Psoas muscle (tissue), 8 donors: ENCODE data around the gene AOX1. TPM values are rescaled to one million over a fixed set of nuclear protein-coding genes. Genes with fewer than 3 reads are reported as not detected.
"Not testable (repeated sequence)": the region's sequence is repeated elsewhere in the genome, so short reads cannot be mapped to it uniquely, and the experiment has no call there.

Source experiments
- ATAC-seq, 4 donors: fragments of 200-7000 bp; cut with Tn5 transposase; one replicate each; pipeline ENCODE4 v1.9.1; 2020; ENCODE audit warnings: moderate library complexity in 3 of 4, mild to moderate bottlenecking in 2 of 4
- DNase-seq, 2 donors: peaks; one replicate each; pipeline ENCODE4 v3.0.0-alpha.2; 2020
- H3K27ac ChIP-seq: fragments of 200-600 bp; one replicate; pipeline ENCODE4 v1.8.0; 2022
- H3K27me3 ChIP-seq, 3 donors: fragments of 200-600 bp in 1 of 3; one replicate each; pipeline versions ENCODE4 v1.6.1 to v1.8.0; 2013 to 2022; ENCODE audit warnings: low read length in 2 of 3, mild to moderate bottlenecking in 2 of 3, moderate library complexity in 1 of 3; ENCODE audit not compliant: insufficient read depth in 3 of 3
- H3K36me3 ChIP-seq, 2 donors: fragments of 200-600 bp in 1 of 2; one replicate each; pipeline versions ENCODE4 v1.6.1 to v1.8.0; 2013 to 2022; ENCODE audit warnings: low read depth in 1 of 2, mild to moderate bottlenecking in 1 of 2, moderate library complexity in 1 of 2; ENCODE audit not compliant: insufficient read depth in 1 of 2
- H3K4me1 ChIP-seq: fragments of 200-600 bp; one replicate; pipeline ENCODE4 v1.8.0; 2022
- H3K4me3 ChIP-seq: fragments of 200-600 bp; one replicate; pipeline ENCODE4 v1.8.0; 2022; ENCODE audit warnings: mild to moderate bottlenecking
- H3K9me3 ChIP-seq: fragments of 200-600 bp; one replicate; pipeline ENCODE4 v1.8.0; 2022
- CTCF ChIP-seq: fragments of 200-600 bp; IDR thresholded peaks from one replicate; pipeline ENCODE4 v1.8.0; 2022; ENCODE audit warnings: antibody characterized with exemption
- WGBS, 3 donors: extraction: QIAGEN DNeasy Blood & Tissue Kit; methylation state at CpG; one replicate each; pipeline versions ENCODE4 v1.1.6 to v1.1.7; 2013; 5-methylcytosine and 5-hydroxymethylcytosine counted together
- intact Hi-C, 2 donors: fragments of 100-400 bp; cut with DNase I; formaldehyde crosslinking; loops; one replicate each; pipeline versions ENCODE4 v1.11.0 to v1.14.2; 2022
- polyA plus RNA-seq, 3 donors: library from polyadenylated mRNA; stranded (reverse); fragments of 200-250 nt; gene quantifications; one replicate each; pipeline ENCODE4 v1.2.3, GENCODE V29; 2013
- total RNA-seq, 4 donors: library from RNA; stranded (reverse); fragmentation: NEBNext Ultra II Directional in 2 of 4; extraction: Animal tissue kit (Norgen Biotek cat#: 25700) in 2 of 4; gene quantifications; one replicate each; pipeline versions ENCODE4 v1.2.1 to v1.2.4, GENCODE V29; 2021 to 2023
- donor health status: healthy with polysubstance abuse.
- donor health status: DM: no; HTN: no; CAD: no; lungs with moderate emphysema.
- donor health status: Bipolar disorder and iron deficiency.
- donor health status: healthy.
- donor health status: DM: yes; HTN: yes; CAD: no.
- donor health status: DM: no; HTN: no; CAD: no.
- donor health status: DM: no; HTN: no; CAD: no.
- donor health status: DM: yes; HTN: yes; CAD: no.

Gene AOX1
- total and polyA plus RNA-seq, 7 donors, result 4.2 to 17.0 (median 10.3) TPM

DNA sequence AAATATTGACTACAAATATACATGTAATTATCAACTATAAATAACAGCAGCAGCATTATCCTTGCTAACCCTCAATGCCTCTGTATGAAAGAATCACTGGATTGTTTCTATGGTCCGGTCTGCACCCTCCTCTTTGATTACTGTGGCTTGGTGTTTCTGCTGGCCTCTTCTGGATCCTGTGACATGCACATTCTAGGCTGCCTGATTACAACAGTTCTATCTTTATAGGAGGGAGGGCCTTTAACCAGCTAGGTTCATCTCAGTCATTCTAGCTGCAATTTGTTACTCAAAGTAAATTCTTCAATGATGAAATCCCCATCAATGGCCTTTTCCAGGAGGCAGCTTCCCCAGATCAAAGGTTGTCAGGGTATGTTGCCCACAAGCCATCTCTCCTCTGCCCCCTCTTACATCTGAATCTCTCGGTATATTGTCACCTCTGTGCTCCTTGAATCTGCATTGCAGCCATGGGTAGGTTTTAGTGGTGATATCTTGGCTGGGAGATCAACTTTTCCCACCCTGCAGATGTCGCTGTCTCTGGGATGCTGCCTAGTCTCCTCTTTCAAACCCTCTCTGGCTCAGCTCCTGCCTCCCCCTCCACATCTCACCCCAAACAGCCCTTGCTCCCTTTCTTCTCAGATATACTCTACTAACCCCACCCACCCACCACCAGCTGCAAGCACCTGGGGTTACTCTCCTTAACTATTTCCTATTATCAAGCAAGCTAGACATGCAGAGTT is 119.7 kb downstream of the AOX1 start:
- Histone ChIP-seq H3K9me3 (no peaks in the 10 kb centered on the region), H3K27ac (no peak overlapping the region), H3K36me3 (no peaks in the 10 kb centered on the region), H3K4me1 (no peaks in the 10 kb centered on the region), H3K4me3 (no peak overlapping the region), H3K27me3 (no peaks in the 10 kb centered on the region)
- ATAC-seq (no peak), DNase-seq (no peak)
- TF ChIP-seq CTCF, result no peak
- 36 to 42% (median 42%) methylated on average over 3 of the region's 3 CpGs for WGBS, 3 donors
- intact Hi-C loops, result loop anchor here in 1 of 2 donors (10.0 kb wide), 1 partner anchor 731 kb away; no protein-coding TSS in a partner anchor

DNA sequence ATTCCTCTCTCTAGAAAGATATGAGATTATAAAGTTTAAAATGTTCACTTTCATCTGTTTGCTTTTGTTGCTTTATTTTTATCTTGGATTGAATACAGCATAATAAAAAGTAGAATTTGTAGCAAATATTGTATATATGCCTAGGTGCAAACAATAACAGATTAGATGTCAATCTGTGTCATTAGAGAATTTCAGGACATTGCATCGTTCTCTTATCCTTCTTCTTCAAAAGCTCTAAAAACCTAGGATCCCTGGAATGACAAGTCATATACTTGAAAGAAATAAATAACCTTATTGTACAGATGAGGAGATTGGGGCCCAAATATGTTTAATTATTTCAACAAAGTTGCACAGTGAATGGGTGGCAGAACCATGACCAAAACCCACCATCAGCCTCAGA is 123.1 kb downstream of the AOX1 start:
- H3K27ac ChIP-seq, result no peak overlapping the region

DNA sequence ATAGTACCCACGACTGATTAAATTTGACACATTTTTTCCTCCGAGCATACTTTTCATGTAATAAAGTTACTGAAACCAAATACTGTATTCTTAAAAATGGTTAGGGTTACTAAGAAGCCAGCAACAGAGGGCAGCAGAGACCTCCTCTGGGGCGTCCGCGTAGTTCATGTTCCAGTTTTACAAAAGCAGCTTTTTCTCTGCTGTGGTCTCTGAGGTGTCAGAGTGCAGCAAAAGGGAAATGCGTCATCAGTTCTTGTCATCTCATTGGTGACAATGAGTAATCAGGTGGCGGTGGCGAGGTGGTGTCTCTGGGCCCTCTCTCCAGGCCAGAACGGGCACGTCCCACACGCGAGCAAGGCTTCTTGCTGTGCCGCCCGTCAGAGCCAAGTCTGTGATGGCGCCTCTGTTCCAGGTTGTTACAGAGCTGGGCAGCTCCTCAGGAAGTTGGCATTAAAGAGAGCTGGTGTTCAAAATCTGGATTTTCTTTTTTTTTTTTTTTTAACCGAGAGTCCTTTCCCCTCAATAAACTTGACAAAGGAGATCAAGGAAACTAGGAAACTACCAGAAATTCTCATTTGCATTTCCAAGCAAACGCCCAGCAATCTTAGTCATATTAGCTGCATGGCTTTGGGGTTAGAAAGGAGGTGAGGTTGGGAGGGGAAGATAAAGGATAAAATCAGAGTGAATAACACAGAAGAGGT is 127.3 kb downstream of the AOX1 start:
- Histone ChIP-seq H3K27me3 (no peaks in the 10 kb centered on the region), H3K27ac (peak overlapping the region; percentile 76), H3K4me3 (peak overlapping the region; percentile 62), H3K9me3 (no peaks in the 10 kb centered on the region), H3K4me1 (peaks cover 3% of the 10 kb centered on the region), H3K36me3 (no peaks in the 10 kb centered on the region)
- peak; percentile 99 for ATAC-seq
- intact Hi-C loops, result loop anchor here (1.0 to 5.0 kb wide), 4 partner anchors 54 to 176 kb away; partner anchors contain the start of genes BZW1 (in 1 of the 2), NIF3L1 (in 1 of the 2) and PPIL3 (in 1 of the 2)
- peak; percentile 81 to 90 for DNase-seq
- TF ChIP-seq CTCF, result peak; percentile 79
- 5 to 7% (median 5%) methylated on average over 17 of the region's 17 CpGs for WGBS, 3 donors

More for the DNA sequence above, 123.1 kb downstream of the AOX1 start:
- H3K36me3 ChIP-seq, result no peaks in the 10 kb centered on the region
- ATAC-seq (no peak), DNase-seq (no peak)
- 83 to 90% (median 86%) methylated on average over 1 of the region's 1 CpG for WGBS, 3 donors
- no peaks in the 10 kb centered on the region for H3K27me3 ChIP-seq
- no peak overlapping the region for H3K4me3 ChIP-seq
- no peaks in the 10 kb centered on the region for H3K9me3 ChIP-seq
- intact Hi-C loops, result loop anchor here in 1 of 2 donors (10.0 kb wide), 1 partner anchor 734 kb away; no protein-coding TSS in a partner anchor
- no peak for TF ChIP-seq CTCF
- peaks cover 3% of the 10 kb centered on the region for H3K4me1 ChIP-seq

- TF ChIP-seq CTCF, result no peak
- Histone ChIP-seq H3K4me1 (peaks cover 3% of the 10 kb centered on the region), H3K9me3 (no peaks in the 10 kb centered on the region), H3K27me3 (no peaks in the 10 kb centered on the region), H3K36me3 (no peaks in the 10 kb centered on the region), H3K4me3 (peak overlapping the region; percentile 62), H3K27ac (peak overlapping the region; percentile 76)
- DNase-seq, result no peak
- intact Hi-C loops, result loop anchor here (1.0 to 5.0 kb wide), 4 partner anchors 54 to 175 kb away; partner anchors contain the start of genes BZW1 (in 1 of the 2), NIF3L1 (in 1 of the 2) and PPIL3 (in 1 of the 2)
- ATAC-seq, result peak in 2 of 4 donors; percentile 21 to 26
- WGBS, 3 donors, result 83 to 89% (median 89%) methylated on average over 4 of the region's 4 CpGs
Measured at GRCh38 chr2:200713704-200714064, 127.9 kb downstream of the AOX1 start.

- H3K27ac ChIP-seq, intact Hi-C loops, H3K27me3 ChIP-seq, H3K4me1 ChIP-seq, DNase-seq, H3K36me3 ChIP-seq, H3K4me3 ChIP-seq, ATAC-seq, H3K9me3 ChIP-seq: not testable (repeated sequence)
- 96 to 100% (median 100%) methylated on average over 2 to 3 of the region's 3 CpGs for WGBS, 3 donors
Measured at GRCh38 chr2:200715014-200715413, 129.2 kb downstream of the AOX1 start.
